Endodermal cell (in vitro differentiated cells): Measurements from ENCODE around the gene DAP. TPM values are rescaled to one million over a fixed set of nuclear protein-coding genes. Genes with fewer than 3 reads are reported as not detected.

ENCODE experiments used
- DNase-seq: peaks from one replicate; pipeline ENCODE4 v3.0.0-alpha.2; 2017
- H3K27ac ChIP-seq: 2 replicates; pipeline ENCODE4 v1.5.1; 2013; ENCODE audit warnings: mild to moderate bottlenecking, low read depth, low read length, moderate library complexity
- H3K27me3 ChIP-seq: 2 replicates; pipeline ENCODE4 v1.6.1; 2013; ENCODE audit warnings: mild to moderate bottlenecking, low read length, moderate library complexity; ENCODE audit not compliant: insufficient read depth, control insufficient read depth, poor library complexity, severe bottlenecking
- H3K36me3 ChIP-seq: 2 replicates; pipeline ENCODE4 v1.7.0; 2013; ENCODE audit warnings: mild to moderate bottlenecking, low read length, moderate library complexity; ENCODE audit not compliant: control insufficient read depth, insufficient read depth
- H3K4me1 ChIP-seq: one replicate; pipeline ENCODE4 v1.7.0; 2013; ENCODE audit warnings: low read length; ENCODE audit not compliant: control insufficient read depth, insufficient read depth
- H3K4me3 ChIP-seq: 2 replicates; pipeline ENCODE4 v1.5.1; 2013; ENCODE audit warnings: mild to moderate bottlenecking, low read length, moderate library complexity
- H3K9ac ChIP-seq: 2 replicates; pipeline ENCODE4 v1.6.1; 2013; ENCODE audit warnings: mild to moderate bottlenecking, low read length, moderate library complexity; ENCODE audit not compliant: poor library complexity, severe bottlenecking; ENCODE audit errors: extremely low read depth
- H3K9me3 ChIP-seq: 2 replicates; pipeline ENCODE4 v1.6.1; 2013; ENCODE audit warnings: mild to moderate bottlenecking, low read length, moderate library complexity; ENCODE audit not compliant: control insufficient read depth
- H3K27ac Mint-ChIP-seq: 2 replicates; pipeline ENCODE4 v1.8.0; 2020; ENCODE audit warnings: mixed read lengths
- H3K27me3 Mint-ChIP-seq: 2 replicates; pipeline ENCODE4 v1.8.0; 2021; ENCODE audit warnings: mild to moderate bottlenecking, mixed read lengths; ENCODE audit not compliant: insufficient read depth
- H3K36me3 Mint-ChIP-seq: 2 replicates; pipeline ENCODE4 v1.8.0; 2020; ENCODE audit warnings: low read depth, mixed read lengths
- H3K4me1 Mint-ChIP-seq: 2 replicates; pipeline ENCODE4 v1.8.0; 2020; ENCODE audit warnings: mixed read lengths
- H3K4me3 Mint-ChIP-seq: 2 replicates; pipeline ENCODE4 v1.8.0; 2020; ENCODE audit warnings: mild to moderate bottlenecking, moderate library complexity, mixed read lengths
- H3K9me3 Mint-ChIP-seq: 2 replicates; pipeline ENCODE4 v1.8.0; 2020; ENCODE audit warnings: mild to moderate bottlenecking, mixed read lengths
- WGBS, 2 experiments: methylation state at CpG; one replicate each; pipeline versions ENCODE4 v1.1.5 to v1.1.7; 2013; ENCODE audit warnings: missing lambda C conversion rate in 2 of 2, mixed read lengths in 1 of 2; ENCODE audit not compliant: insufficient coverage in 1 of 2, insufficient read length in 1 of 2; 5-methylcytosine and 5-hydroxymethylcytosine counted together
- total RNA-seq, 2 donors: library from RNA; stranded (reverse); fragmentation: NEBNext Ultra II Directional in 1 of 2; extraction: Animal tissue kit (Norgen Biotek cat#: 25700) in 1 of 2; gene quantifications; 2 replicates in 1 of 2; 3 replicates in 1 of 2; pipeline ENCODE4 v1.2.1, GENCODE V29; 2021
- TF ChIP-seq, protein P1 (sequence below): fragments of 200-600 bp; sonication (generic); conservative IDR thresholded peaks from 2 replicates; pipeline ENCODE4 v1.5.0; 2021; ENCODE audit warnings: antibody characterized with exemption, mild to moderate bottlenecking

The DAP gene
- total RNA-seq, 2 donors from 2014 or later = 77.7 to 106 TPM

DNA sequence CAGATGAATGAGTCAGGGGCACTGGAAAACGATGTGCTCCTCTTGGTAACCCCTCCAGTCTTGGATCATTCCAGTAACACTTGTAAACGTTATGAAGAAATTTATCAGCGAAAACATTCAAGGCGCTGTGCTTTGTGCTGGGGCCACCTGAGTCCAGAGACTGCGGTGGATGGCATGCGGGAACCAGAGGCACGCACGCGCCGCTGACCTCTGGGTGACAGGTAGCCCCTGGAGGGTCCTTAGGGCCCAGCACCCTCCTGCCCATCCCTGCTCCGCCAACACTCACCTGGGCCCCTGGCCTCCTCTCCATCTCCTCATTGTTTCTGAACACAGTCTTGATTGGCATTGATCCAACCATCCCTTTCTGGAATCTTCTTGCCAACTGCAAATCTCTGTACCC lies 86.9 kb downstream of the DAP start:
- Histone ChIP-seq H3K9me3 (peaks cover 7% of the 10 kb centered on the region), H3K27me3 (no peaks in the 10 kb centered on the region), H3K36me3 (peaks cover 22% of the 10 kb centered on the region), H3K27ac (no peak overlapping the region), H3K4me1 (no peaks in the 10 kb centered on the region), H3K9ac (no peak overlapping the region), H3K4me3 (no peak overlapping the region)
- Mint-ChIP-seq H3K4me1 (no peaks in the 10 kb centered on the region), H3K4me3 (no peak overlapping the region), H3K27me3 (peaks cover 6% of the 10 kb centered on the region), H3K27ac (no peak overlapping the region), H3K36me3 (peaks cover 18% of the 10 kb centered on the region), H3K9me3 (peaks cover 6% of the 10 kb centered on the region)
- peak; percentile 43 for DNase-seq
- TF ChIP-seq, protein P1, sequence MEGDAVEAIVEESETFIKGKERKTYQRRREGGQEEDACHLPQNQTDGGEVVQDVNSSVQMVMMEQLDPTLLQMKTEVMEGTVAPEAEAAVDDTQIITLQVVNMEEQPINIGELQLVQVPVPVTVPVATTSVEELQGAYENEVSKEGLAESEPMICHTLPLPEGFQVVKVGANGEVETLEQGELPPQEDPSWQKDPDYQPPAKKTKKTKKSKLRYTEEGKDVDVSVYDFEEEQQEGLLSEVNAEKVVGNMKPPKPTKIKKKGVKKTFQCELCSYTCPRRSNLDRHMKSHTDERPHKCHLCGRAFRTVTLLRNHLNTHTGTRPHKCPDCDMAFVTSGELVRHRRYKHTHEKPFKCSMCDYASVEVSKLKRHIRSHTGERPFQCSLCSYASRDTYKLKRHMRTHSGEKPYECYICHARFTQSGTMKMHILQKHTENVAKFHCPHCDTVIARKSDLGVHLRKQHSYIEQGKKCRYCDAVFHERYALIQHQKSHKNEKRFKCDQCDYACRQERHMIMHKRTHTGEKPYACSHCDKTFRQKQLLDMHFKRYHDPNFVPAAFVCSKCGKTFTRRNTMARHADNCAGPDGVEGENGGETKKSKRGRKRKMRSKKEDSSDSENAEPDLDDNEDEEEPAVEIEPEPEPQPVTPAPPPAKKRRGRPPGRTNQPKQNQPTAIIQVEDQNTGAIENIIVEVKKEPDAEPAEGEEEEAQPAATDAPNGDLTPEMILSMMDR = no peak
- 90 to 98% methylated on average over 8 to 11 of the region's 11 CpGs for WGBS, 2 experiments

DNA sequence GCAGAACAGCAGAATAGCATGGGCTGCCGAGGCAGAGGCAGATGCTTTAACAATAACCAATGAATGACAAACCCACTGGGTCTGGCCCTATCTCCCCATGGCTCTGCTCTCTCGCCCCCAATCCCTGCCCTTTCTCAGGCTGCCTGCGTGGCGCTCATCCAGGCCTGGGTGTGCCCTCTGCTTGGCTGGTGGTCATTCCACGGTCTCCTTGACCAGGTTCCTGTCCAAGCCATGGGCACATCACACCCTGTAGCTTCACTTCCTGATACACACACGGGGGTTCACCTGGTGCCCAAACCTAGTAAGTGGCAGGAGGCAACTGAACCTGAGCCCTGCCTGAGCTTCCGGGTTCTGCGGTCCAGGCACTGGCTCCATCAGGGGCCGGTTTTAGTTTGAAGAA lies 87.6 kb downstream of the DAP start:
- Mint-ChIP-seq H3K9me3 (peaks cover 6% of the 10 kb centered on the region), H3K27ac (no peak overlapping the region), H3K4me3 (no peak overlapping the region), H3K36me3 (peaks cover 18% of the 10 kb centered on the region), H3K27me3 (peaks cover 9% of the 10 kb centered on the region), H3K4me1 (no peaks in the 10 kb centered on the region)
- no peaks in the 10 kb centered on the region for H3K4me1 ChIP-seq
- DNase-seq = peak; percentile 45
- 79 to 91% methylated on average over 6 to 9 of the region's 9 CpGs for WGBS, 2 experiments
- H3K36me3 ChIP-seq = peaks cover 16% of the 10 kb centered on the region
- no peak overlapping the region for H3K4me3 ChIP-seq
- TF ChIP-seq, protein P1 = no peak
- H3K27me3 ChIP-seq = no peaks in the 10 kb centered on the region
- no peak overlapping the region for H3K27ac ChIP-seq
- peaks cover 7% of the 10 kb centered on the region for H3K9me3 ChIP-seq
- H3K9ac ChIP-seq = no peak overlapping the region

DNA sequence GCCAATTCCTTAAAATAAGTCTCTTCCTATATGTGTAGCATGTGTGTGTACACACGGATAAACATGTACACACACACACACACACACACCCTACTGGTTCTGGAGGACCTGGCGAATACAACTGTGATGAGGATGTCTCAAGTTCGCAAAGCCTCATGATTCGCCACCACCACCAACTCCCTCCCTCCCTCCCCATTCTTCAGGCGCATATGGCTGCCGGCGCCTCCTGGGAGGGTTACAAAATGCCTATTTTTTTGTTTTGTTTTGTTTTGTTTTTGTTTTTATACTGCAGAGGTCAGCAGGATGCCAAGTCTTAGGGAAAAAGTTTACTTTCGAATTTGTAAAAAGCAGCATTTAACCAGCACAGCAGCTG lies 88.0 kb downstream of the DAP start:
- Mint-ChIP-seq H3K4me1 (no peaks in the 10 kb centered on the region), H3K36me3 (peaks cover 13% of the 10 kb centered on the region), H3K4me3 (no peak overlapping the region), H3K9me3 (peaks cover 6% of the 10 kb centered on the region), H3K27me3 (peaks cover 9% of the 10 kb centered on the region), H3K27ac (no peak overlapping the region)
- Histone ChIP-seq H3K4me1 (no peaks in the 10 kb centered on the region), H3K27ac (no peak overlapping the region), H3K36me3 (peaks cover 12% of the 10 kb centered on the region), H3K9ac (no peak overlapping the region), H3K27me3 (no peaks in the 10 kb centered on the region), H3K9me3 (peaks cover 7% of the 10 kb centered on the region), H3K4me3 (no peak overlapping the region)
- 89 to 100% methylated on average over 1 to 8 of the region's 8 CpGs for WGBS, 2 experiments
- TF ChIP-seq, protein P1 = no peak
- DNase-seq = no peak
